ENCODE measurements around the gene ADAM30. TPM values are rescaled to one million over a fixed set of nuclear protein-coding genes. Genes with fewer than 3 reads are reported as not detected.

ADAM30 gene
- total RNA-seq, 1 experiment from 2014 or later, result not detected

- Histone ChIP-seq H3K4me3 (no peak overlapping the region), H3K4me1 (no peaks in the 10 kb centered on the region), H3K9me3 (replicated peaks) (no peaks in the 10 kb centered on the region; the same call in 1 of the 2 replicates), H3K36me3 (peaks cover 86% of the 10 kb centered on the region), H3K27me3 (no peaks in the 10 kb centered on the region), H3K27ac (no peak overlapping the region)
- no peak for DNase-seq
These were observed 21.2 kb upstream of the ADAM30 start for GRCh38 chr1:119917304-119918055.

DNA sequence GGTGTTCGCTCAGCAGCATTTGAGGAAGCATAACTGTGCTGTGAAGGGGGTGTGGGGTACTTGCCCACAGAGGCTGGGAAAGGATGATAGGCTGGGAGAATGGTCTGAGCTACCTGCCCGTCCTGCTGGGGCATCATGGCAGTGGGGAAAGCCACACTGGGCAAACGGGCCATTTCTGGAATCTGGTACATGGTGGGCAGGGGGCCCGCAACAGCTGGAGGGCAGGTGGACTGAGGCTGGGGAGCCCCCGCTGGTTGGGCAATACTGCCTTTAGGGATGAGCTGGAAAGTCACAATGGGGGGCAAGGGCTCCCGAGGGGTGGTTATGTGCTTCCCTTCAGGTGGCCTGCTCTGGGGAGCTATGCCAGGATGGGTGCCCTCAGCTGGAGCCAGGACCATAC is 19.2 kb upstream of the ADAM30 start:
- DNase-seq, result no peak
- Histone ChIP-seq H3K27me3 (no peaks in the 10 kb centered on the region), H3K4me1 (no peaks in the 10 kb centered on the region), H3K27ac (no peak overlapping the region), H3K36me3 (peaks cover 69% of the 10 kb centered on the region), H3K4me3 (no peak overlapping the region), H3K9me3 (replicated peaks) (no peaks in the 10 kb centered on the region; the same call in 1 of the 2 replicates)

DNA sequence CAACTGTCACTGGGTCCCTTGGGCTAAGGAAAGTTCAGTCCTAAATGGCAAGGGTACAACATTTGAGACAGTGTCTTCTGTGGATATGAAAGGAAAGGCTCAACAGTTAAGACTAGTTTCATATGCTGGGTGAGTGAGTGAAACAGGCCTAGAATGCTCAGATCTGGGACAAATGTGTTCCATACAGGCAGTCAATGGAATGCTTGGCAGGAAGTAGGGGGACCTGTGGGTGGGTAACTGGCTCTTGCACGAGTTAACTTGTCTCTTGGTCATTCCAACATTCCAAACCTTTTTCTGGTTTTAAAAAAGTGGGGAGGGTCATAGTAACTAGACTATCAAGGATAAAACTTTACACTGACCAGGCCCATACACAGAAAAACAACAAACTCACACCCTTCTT is 17.8 kb upstream of the ADAM30 start:
- H3K27me3 ChIP-seq, result no peaks in the 10 kb centered on the region
- no peak overlapping the region for H3K4me3 ChIP-seq
- no peak overlapping the region for H3K27ac ChIP-seq
- DNase-seq, result no peak
- H3K9me3 ChIP-seq (replicated peaks), result no peaks in the 10 kb centered on the region; the same call in 1 of the 2 replicates
- H3K36me3 ChIP-seq, result peaks cover 56% of the 10 kb centered on the region
- H3K4me1 ChIP-seq, result no peaks in the 10 kb centered on the region

GRCh38 chr1:119912963-119913362 is 16.6 kb upstream of the ADAM30 start:
- H3K36me3 ChIP-seq, result peaks cover 47% of the 10 kb centered on the region

GRCh38 chr1:119911775-119912174 is 15.5 kb upstream of the ADAM30 start:
- Histone ChIP-seq H3K27me3 (no peaks in the 10 kb centered on the region), H3K27ac (no peak overlapping the region), H3K4me3 (no peak overlapping the region), H3K9me3 (replicated peaks) (no peaks in the 10 kb centered on the region; the same call in 1 of the 2 replicates), H3K36me3 (peaks cover 35% of the 10 kb centered on the region), H3K4me1 (no peaks in the 10 kb centered on the region)
- no peak for DNase-seq

More at GRCh38 chr1:119912963-119913362, 16.6 kb upstream of the ADAM30 start:
- H3K27me3 ChIP-seq, result no peaks in the 10 kb centered on the region
- H3K4me1 ChIP-seq, result no peaks in the 10 kb centered on the region
- H3K27ac ChIP-seq, result no peak overlapping the region
- H3K4me3 ChIP-seq, result no peak overlapping the region
- no peaks in the 10 kb centered on the region; the same call in 1 of the 2 replicates for H3K9me3 ChIP-seq (replicated peaks)
- no peak for DNase-seq

DNA sequence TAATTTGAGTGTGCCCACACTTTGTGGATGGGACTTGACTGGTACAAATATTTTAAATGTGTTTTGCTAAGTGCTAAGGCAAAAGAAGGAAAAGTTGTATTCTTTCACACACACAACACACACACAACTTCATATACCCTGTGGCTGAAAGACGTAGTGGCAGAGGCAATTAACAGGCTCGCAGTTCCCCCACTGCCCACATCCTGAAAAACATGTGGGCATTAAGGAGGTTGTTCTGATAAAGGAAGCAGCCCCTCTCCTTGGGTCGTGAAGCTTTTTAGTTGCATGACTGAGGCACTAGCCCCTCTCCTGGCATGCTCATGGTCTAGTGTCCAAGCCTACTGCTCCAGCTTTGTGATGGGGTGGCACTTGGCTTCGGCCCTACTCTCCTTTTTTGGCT is 14.3 kb upstream of the ADAM30 start:
- H3K36me3 ChIP-seq, result peaks cover 26% of the 10 kb centered on the region
- peaks cover 3% of the 10 kb centered on the region; the same call in 1 of the 2 replicates for H3K9me3 ChIP-seq (replicated peaks)
- H3K4me1 ChIP-seq, result no peaks in the 10 kb centered on the region
- H3K27me3 ChIP-seq, result no peaks in the 10 kb centered on the region
- DNase-seq, result no peak
- H3K27ac ChIP-seq, result no peak overlapping the region
- H3K4me3 ChIP-seq, result no peak overlapping the region

- peaks cover 20% of the 10 kb centered on the region for H3K36me3 ChIP-seq
- no peak for DNase-seq
- H3K9me3 ChIP-seq (replicated peaks), result peaks cover 3% of the 10 kb centered on the region; the same call in 1 of the 2 replicates
- no peak overlapping the region for H3K4me3 ChIP-seq
- H3K27me3 ChIP-seq, result no peaks in the 10 kb centered on the region
- no peaks in the 10 kb centered on the region for H3K4me1 ChIP-seq
- H3K27ac ChIP-seq, result no peak overlapping the region
These were observed 13.7 kb upstream of the ADAM30 start for GRCh38 chr1:119909890-119910596.

- Histone ChIP-seq H3K9me3 (replicated peaks) (peaks cover 3% of the 10 kb centered on the region; the same call in 1 of the 2 replicates), H3K4me3 (no peak overlapping the region), H3K27me3 (no peaks in the 10 kb centered on the region), H3K4me1 (no peaks in the 10 kb centered on the region), H3K27ac (no peak overlapping the region), H3K36me3 (peaks cover 7% of the 10 kb centered on the region)
- DNase-seq, result no peak
These were observed 12.3 kb upstream of the ADAM30 start for GRCh38 chr1:119908661-119909060.

DNA sequence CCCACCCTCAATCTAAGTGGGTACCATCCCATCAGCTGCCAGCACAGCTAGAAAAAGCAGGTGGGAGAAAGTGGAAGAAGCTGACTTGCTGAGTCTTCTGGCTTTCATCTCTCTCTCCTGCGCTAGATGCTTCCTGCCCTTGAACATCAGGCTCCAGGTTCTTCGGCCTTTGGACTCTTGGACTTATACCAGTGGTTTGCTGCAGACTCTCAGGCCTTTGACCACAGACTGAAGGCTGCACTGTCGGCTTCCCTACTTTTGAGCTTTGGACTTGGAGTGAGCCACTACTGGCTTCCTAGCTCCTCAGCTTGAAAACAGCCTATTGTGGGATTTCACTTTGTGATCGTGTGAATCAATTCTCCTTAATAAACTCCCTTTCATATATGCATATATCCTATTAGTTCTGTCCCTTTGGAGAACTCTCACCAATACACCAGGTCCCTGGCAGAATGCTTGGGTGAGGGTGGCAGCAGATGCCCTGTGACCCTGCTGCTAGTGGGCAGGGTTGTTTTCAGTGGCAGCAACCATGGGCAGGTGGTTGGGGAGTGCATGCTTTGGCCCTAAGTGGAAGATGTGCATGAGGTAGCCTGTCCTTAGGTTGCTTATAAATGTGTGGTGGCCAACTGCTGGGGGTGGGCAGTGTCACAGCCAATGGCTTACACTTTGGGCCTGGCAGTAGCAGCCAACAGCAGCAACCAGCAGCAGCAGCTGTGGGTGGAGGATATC is 10.8 kb upstream of the ADAM30 start:
- H3K9me3 ChIP-seq (replicated peaks), result 0 out of 2 replicates have a peak, but pooled peaks cover 3% of the 10 kb centered on the region
- H3K27me3 ChIP-seq, result no peaks in the 10 kb centered on the region
- no peak for DNase-seq
- H3K4me3 ChIP-seq, result no peak overlapping the region
- H3K36me3 ChIP-seq, result no peaks in the 10 kb centered on the region
- H3K27ac ChIP-seq, result no peak overlapping the region
- no peaks in the 10 kb centered on the region for H3K4me1 ChIP-seq

DNA sequence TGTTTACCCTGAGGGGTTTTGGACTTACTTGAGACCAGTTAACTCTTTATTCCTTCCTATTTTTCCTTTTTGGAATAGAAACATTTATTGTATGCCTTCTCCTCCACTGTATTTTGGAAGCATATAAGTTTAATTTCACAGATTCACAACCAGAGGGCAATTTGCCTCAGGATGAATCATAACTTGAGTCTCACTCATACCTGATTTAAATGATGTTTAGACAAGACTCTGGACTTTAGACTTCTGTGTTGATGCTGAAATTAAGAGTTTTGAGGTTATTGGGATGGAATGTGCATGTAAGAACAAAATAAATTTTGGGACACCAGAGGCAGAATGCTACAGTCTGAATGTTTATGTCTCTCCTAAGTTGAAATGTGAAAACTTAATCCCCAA is 7.1 kb upstream of the ADAM30 start:
- H3K36me3 ChIP-seq, result no peaks in the 10 kb centered on the region
- H3K4me3 ChIP-seq, result no peak overlapping the region
- H3K4me1 ChIP-seq, result no peaks in the 10 kb centered on the region
- no peak overlapping the region for H3K27ac ChIP-seq
- no peaks in the 10 kb centered on the region for H3K27me3 ChIP-seq
- 0 out of 2 replicates have a peak, but pooled peaks cover 3% of the 10 kb centered on the region for H3K9me3 ChIP-seq (replicated peaks)
- DNase-seq, result no peak

GRCh38 chr1:119902775-119903442 is 6.6 kb upstream of the ADAM30 start:
- Histone ChIP-seq H3K4me3 (no peak overlapping the region), H3K27me3 (no peaks in the 10 kb centered on the region), H3K4me1 (no peaks in the 10 kb centered on the region), H3K9me3 (replicated peaks) (0 out of 2 replicates have a peak, but pooled peaks cover 3% of the 10 kb centered on the region), H3K27ac (no peak overlapping the region), H3K36me3 (no peaks in the 10 kb centered on the region)
- DNase-seq, result no peak

GRCh38 chr1:119898981-119899720 is 2.8 kb upstream of the ADAM30 start:
- Histone ChIP-seq H3K4me1 (no peaks in the 10 kb centered on the region), H3K27me3 (no peaks in the 10 kb centered on the region), H3K36me3 (no peaks in the 10 kb centered on the region), H3K27ac (no peak overlapping the region), H3K9me3 (replicated peaks) (no peaks in the 10 kb centered on the region), H3K4me3 (no peak overlapping the region)
- DNase-seq, result no peak

DNA sequence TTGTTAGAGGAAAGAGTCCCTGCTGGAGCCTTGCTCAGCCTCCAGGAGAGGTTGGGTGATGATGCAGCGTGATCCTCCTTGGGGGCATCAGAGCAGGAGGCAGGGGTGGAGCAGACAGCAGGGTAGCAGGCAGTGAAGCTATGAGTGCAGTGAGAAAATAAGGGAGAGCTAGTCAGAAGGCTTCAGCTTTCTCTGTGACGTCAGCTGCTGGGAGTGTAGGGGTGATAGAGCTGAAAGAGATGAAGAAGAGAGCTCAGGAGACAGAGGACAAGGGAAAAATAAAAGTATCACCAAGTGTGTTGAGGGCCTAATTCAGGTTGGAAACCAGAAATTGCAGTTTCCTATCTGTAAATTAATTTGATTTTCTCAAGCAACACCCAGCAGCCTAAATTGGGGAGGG is 2.2 kb upstream of the ADAM30 start:
- DNase-seq, result no peak
- Histone ChIP-seq H3K4me3 (no peak overlapping the region), H3K27me3 (no peaks in the 10 kb centered on the region), H3K27ac (no peak overlapping the region), H3K9me3 (replicated peaks) (no peaks in the 10 kb centered on the region), H3K4me1 (no peaks in the 10 kb centered on the region), H3K36me3 (no peaks in the 10 kb centered on the region)

DNA sequence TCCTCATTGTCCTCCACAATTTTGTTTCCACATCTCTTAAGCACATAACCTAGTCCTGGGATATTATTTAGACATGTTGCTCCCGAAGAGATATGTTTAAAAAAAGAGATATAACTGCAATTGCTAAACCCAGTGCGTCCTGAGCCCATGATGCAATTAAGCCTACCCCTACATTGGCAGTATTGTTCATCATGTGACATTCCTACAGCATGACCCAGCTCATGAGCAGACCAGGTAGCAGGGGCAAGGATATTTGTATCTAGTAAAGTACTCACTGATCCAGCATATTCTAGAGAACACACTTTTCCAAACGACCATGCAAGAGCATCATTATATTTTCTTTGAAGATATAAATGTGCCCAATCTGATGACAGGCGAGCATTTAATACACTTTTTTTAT is 1.2 kb downstream of the ADAM30 start:
- no peaks in the 10 kb centered on the region for H3K9me3 ChIP-seq (replicated peaks)
- no peak for DNase-seq
- H3K4me1 ChIP-seq, result no peaks in the 10 kb centered on the region
- H3K36me3 ChIP-seq, result no peaks in the 10 kb centered on the region
- no peaks in the 10 kb centered on the region for H3K27me3 ChIP-seq
- no peak overlapping the region for H3K27ac ChIP-seq
- H3K4me3 ChIP-seq, result no peak overlapping the region

Measured in SJCRH30 (cell line).